Activated naive CD4-positive, alpha-beta T cell treated with anti-CD3 and anti-CD28 coated beads for 36 hours (primary cell): ENCODE measurements around the gene TBX10. TPM values are rescaled to one million over a fixed set of nuclear protein-coding genes. Genes with fewer than 3 reads are reported as not detected.

ENCODE experiments used
- CTCF ChIA-PET: fragments of 350-600 bp; sonication (Branson Sonifier 250); formaldehyde crosslinking; loops from one replicate; lab custom pipeline; 2021; ENCODE audit warnings: antibody characterized with exemption; lab: Charles Lee
- DNase-seq: peaks from one replicate; pipeline ENCODE4 v3.0.0-alpha.2; 2020
- H3K27ac Mint-ChIP-seq: one replicate; pipeline ENCODE4 v1.8.0; 2021; ENCODE audit warnings: mild to moderate bottlenecking, mixed read lengths
- H3K27me3 Mint-ChIP-seq: one replicate; pipeline ENCODE4 v1.8.0; 2021; ENCODE audit warnings: low read depth, mixed read lengths
- H3K36me3 Mint-ChIP-seq: one replicate; pipeline ENCODE4 v1.8.0; 2021; ENCODE audit warnings: low read depth, mixed read lengths
- H3K4me1 Mint-ChIP-seq: one replicate; pipeline ENCODE4 v1.8.0; 2021; ENCODE audit warnings: low read depth, mixed read lengths
- H3K4me3 Mint-ChIP-seq: one replicate; pipeline ENCODE4 v1.8.0; 2021; ENCODE audit warnings: mild to moderate bottlenecking, moderate library complexity, mixed read lengths
- H3K9me3 Mint-ChIP-seq: one replicate; pipeline ENCODE4 v1.8.0; 2021; ENCODE audit warnings: mixed read lengths
- intact Hi-C: fragments of 100-400 bp; cut with micrococcal nuclease; formaldehyde crosslinking; loops from one replicate; pipeline ENCODE4 v1.15.1; 2023
- total RNA-seq, 2 experiments: library from RNA; stranded (reverse); gene quantifications; one replicate each; pipeline ENCODE4 v1.2.3, GENCODE V29; 2021

The TBX10 gene
- total RNA-seq, 2 experiments from 2014 or later: not detected

DNA sequence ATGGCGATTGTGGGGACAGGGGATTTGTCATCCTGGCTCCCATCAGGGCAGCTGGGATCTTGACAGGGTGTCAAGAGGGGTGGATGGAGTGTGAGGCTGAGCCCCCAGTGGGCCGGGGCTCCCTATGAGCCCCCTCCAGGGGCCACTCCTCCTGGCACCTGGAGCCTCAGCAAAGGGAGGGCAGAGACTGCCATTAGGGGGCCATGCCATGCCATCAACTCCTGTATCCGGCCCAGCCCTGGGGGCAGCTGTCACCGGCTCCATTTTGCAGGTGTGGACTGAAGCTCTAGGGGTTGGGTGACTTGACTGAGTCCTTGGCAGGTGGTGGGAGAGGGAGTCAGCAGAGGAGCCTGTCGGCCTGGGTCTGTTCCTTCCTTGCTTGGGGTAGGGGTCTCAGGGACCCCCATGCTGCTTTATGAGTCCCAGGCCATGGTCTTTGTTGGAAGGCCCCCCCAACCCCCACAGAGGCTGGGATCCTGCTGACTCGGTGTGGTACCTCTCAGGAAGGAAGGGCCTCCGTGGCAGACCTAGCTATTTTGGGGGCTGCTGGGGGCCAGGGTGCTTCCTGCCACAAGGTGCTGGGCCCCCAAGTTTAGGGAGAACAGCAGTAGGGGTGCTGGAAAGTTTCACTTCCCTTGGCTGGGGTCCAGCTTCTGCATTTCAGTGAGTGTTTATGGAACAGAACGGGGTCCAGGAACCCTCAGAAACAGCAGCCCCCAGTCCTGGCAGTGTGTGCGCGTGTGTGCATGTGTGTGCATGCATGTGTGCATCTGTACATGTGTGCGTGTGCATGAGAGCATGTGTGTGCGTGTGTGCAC, 9.4 kb upstream of the TBX10 start:
- Mint-ChIP-seq H3K4me3 (no peak overlapping the region), H3K9me3 (no peaks in the 10 kb centered on the region), H3K36me3 (no peaks in the 10 kb centered on the region), H3K27ac (no peak overlapping the region), H3K4me1 (peaks cover 32% of the 10 kb centered on the region), H3K27me3 (peaks cover 2% of the 10 kb centered on the region)
- no peak for DNase-seq
- intact Hi-C loops: loop anchor here (1.0 to 5.0 kb wide), 2 partner anchors 10 to 78 kb away; no protein-coding TSS in a partner anchor
- CTCF ChIA-PET: interaction anchor here (0.9 to 1.9 kb wide), 5 partner anchors 9 to 65 kb away, joined by 3 to 12 read pairs (median 4); partner anchors contain the start of gene TBX10

DNA sequence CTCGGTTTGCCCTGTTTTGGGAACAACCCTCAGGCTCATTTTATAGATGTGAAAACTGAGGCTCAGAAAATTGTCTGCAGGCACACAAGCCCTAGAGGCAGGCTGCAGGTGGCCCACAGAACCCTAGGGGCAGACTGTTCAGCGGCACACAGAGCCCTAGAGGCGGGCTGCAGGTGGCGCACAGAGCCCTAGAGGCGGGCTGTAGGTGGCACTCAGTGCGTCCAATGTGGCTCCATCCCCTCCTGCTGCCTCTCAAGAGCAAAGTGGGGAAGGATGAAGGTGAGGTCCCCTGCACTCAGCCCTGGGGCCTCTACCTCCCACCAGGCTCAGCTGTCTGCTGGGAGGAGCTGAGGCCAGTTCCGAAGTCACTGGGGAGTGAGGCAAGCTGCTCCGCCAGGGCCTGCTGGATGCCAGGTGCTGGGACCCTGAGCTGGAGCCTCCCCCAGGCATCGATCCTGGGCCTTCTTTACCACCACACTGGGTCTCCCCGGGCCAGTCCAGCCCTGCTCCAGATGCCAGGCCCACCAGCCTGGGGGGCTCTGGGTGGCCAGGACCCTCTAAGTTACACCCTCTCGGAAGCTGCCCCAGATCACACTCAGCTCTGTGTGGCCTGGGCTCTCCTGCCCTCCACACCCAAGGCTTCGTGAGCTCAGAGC, 8.7 kb upstream of the TBX10 start:
- H3K27me3 Mint-ChIP-seq: peaks cover 2% of the 10 kb centered on the region
- H3K4me1 Mint-ChIP-seq: peaks cover 32% of the 10 kb centered on the region
- no peak overlapping the region for H3K27ac Mint-ChIP-seq
- no peaks in the 10 kb centered on the region for H3K9me3 Mint-ChIP-seq
- no peak overlapping the region for H3K4me3 Mint-ChIP-seq
- peak; percentile 69 for DNase-seq
- CTCF ChIA-PET: interaction anchor here (0.8 to 1.9 kb wide), 6 partner anchors 9 to 303 kb away, joined by 3 to 12 read pairs (median 4); partner anchors contain the start of gene TBX10
- H3K36me3 Mint-ChIP-seq: no peaks in the 10 kb centered on the region
- intact Hi-C loops: loop anchor here (1.0 to 5.0 kb wide), 2 partner anchors 11 to 79 kb away; no protein-coding TSS in a partner anchor

DNA sequence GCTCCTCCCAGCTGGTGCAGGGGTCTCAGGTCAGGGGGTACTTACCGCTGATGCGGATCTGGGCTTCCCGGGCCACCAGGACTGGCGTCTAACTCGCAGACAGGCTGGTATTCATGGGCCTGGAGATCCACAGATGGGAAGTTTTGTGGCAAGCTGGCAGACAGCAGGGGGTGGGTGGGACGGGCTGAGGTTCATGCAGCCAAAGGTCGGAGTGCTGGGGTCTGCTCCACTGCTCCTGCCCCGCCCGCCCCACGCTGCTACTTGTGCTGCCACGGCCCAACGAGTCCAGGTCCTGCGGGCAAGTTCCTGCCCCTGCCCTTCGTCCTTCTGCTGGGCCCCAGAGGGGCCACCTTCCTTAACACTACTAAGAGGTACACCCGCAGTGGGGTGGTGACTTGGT, 7.9 kb upstream of the TBX10 start:
- DNase-seq: no peak
- peaks cover 32% of the 10 kb centered on the region for H3K4me1 Mint-ChIP-seq
- H3K9me3 Mint-ChIP-seq: no peaks in the 10 kb centered on the region
- no peak overlapping the region for H3K4me3 Mint-ChIP-seq
- peaks cover 2% of the 10 kb centered on the region for H3K27me3 Mint-ChIP-seq
- intact Hi-C loops: loop anchor here (5.0 kb wide), 1 partner anchor 80 kb away; no protein-coding TSS in a partner anchor
- H3K36me3 Mint-ChIP-seq: no peaks in the 10 kb centered on the region
- H3K27ac Mint-ChIP-seq: no peak overlapping the region
- CTCF ChIA-PET: interaction anchor here (0.7 to 1.9 kb wide), 3 partner anchors 11 to 302 kb away, joined by 3 to 12 read pairs (median 3); no protein-coding TSS in a partner anchor

DNA sequence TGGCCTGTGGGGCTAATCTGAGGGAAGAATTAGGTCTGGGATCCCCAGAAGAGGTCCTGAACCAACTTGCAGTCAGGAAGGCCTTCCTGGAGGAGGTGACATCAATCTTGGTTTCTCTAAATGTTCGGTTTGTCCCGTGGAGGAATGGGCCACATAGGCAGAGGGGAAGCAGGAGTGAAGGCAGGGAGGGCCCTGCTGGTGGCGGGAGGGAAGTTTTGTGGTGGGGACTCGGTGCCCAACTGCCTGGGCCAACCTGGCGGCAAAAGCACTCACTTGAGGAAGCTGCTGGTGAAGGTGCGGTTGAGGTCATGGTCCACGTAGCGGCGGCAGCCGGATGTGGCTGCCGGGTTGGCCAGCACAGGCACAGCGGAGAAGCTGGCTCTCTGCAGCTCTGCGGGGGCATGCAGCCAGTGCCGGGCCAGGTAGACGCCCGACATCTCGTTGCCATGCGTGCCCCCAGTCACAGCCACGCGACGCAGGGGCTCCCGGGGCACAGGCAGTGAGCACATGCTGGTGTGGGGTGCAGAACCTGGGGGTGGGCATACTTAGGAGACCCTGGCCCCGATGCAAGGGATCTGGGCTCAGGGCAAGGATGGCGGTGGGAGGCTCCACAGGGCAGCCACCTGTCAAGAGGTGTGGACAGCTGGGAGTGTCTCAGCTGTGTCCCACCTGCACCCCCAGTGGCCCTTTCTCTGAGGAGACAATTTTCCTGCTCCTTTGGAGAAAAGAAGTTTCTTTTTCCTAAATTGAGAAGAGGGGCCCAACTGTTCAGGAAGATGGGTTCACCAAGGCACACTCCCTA, 7.2 kb upstream of the TBX10 start:
- H3K9me3 Mint-ChIP-seq: no peaks in the 10 kb centered on the region
- peaks cover 2% of the 10 kb centered on the region for H3K27me3 Mint-ChIP-seq
- peak; percentile 60 for DNase-seq
- intact Hi-C loops: loop anchor here (5.0 kb wide), 1 partner anchor 81 kb away; no protein-coding TSS in a partner anchor
- H3K27ac Mint-ChIP-seq: no peak overlapping the region
- no peaks in the 10 kb centered on the region for H3K36me3 Mint-ChIP-seq
- no peak overlapping the region for H3K4me3 Mint-ChIP-seq
- peaks cover 32% of the 10 kb centered on the region for H3K4me1 Mint-ChIP-seq
- CTCF ChIA-PET: interaction anchor here (0.8 to 1.8 kb wide), 7 partner anchors 8 to 211 kb away, joined by 3 to 7 read pairs (median 3); partner anchors contain the start of gene NUDT8

DNA sequence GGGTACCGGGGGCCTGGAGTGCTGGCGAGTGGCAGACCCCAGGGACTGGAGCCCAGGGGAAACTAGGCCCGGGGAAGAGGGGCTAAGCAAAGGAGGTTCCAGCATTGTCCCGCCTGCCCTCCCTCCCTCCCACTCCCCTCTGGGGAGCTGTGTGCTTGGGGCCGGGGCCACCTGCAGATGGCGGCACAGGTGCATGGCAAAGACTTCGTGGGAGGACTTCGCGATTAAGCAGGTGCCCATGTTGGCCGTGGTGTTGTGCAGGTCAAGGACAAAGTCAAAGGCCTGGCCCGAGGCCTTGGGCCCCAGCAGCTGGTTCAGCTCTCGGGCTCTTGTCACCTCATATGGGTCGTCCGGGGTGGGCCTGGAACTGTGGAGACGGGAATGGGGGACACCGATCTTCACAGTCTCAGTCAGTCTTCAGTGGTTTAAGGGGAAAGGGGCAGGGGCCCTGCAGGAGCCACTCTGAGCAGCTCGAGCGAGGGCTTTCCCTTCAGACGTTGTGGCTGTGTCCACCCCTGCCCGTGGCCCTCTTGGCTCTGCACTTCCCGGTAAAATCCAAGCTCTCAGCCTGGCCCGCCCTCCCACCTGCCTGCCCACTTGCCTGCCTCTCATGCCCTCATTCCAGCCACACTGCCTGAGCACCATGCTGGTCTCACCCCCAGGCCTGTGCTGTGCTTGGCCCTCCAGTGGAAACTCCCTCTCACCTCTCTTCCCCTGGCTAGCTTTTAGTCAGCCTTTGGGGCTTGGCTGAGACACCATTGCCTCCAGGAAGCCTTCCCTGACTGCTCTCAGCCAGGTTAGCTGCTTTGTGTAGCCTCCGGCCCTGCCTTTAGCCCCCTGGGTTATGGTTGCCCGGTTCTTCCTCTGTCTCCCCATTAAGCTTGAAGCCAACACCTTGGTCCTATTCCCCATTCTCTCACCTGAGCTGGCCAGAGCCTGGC, 6.2 kb upstream of the TBX10 start:
- CTCF ChIA-PET: interaction anchor here (0.8 to 1.8 kb wide), 7 partner anchors 9 to 238 kb away, joined by 3 to 7 read pairs (median 3); partner anchors contain the start of gene NUDT8
- no peak overlapping the region for H3K4me3 Mint-ChIP-seq
- no peak overlapping the region for H3K27ac Mint-ChIP-seq
- intact Hi-C loops: loop anchor here (5.0 kb wide), 1 partner anchor 82 kb away; no protein-coding TSS in a partner anchor
- no peak for DNase-seq
- H3K36me3 Mint-ChIP-seq: no peaks in the 10 kb centered on the region
- H3K4me1 Mint-ChIP-seq: peaks cover 32% of the 10 kb centered on the region
- peaks cover 2% of the 10 kb centered on the region for H3K27me3 Mint-ChIP-seq
- no peaks in the 10 kb centered on the region for H3K9me3 Mint-ChIP-seq

DNA sequence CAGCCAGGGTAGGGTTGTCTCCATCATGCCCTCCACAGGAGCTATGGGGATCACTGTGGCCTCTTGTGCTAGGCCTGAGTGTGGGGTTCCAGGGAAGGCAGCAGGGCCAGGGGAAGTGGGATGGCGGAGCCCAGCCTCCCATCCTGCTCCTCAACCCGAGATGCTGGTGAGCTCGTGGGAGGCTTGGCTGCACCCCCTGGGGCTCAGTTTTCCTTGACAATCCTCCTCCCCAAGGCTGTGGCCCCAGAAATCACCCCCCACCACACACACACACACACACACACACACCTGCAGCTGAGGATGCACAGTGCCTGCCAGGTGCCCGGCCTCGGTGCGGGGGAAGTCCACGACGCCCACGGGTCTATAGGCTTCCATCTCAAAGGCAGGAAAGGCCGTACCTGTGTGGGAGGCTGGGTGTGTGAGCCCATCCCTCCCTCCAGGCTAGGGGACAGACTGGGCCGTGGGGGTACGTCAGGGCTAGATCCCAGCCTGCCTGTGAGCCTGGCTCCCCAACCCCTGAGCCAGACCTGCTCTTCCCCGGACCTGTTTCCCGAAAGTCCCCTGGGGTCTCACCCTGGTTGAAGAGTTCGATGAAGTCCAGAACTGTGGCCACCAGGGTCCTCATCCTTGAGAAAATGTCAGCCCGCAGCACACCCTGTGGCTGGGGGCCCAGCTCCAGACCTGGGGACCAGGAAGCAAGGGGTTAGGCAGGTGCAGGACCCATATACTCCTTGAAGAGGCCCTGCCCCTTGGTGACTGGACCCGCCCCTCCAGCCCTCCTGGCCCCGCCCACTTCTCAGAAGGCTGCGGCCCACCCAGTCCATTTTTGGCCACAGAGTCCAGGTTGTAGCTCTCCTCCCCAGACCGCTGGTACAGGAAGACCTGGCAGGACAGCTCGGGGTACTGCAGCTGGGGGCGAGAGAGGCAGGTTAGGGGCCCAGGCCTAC, 5.2 kb upstream of the TBX10 start:
- peaks cover 2% of the 10 kb centered on the region for H3K27me3 Mint-ChIP-seq
- no peaks in the 10 kb centered on the region for H3K9me3 Mint-ChIP-seq
- no peak for DNase-seq
- no peaks in the 10 kb centered on the region for H3K36me3 Mint-ChIP-seq
- peaks cover 25% of the 10 kb centered on the region for H3K4me1 Mint-ChIP-seq
- intact Hi-C loops: loop anchor here (5.0 kb wide), 2 partner anchors 83 to 148 kb away; no protein-coding TSS in a partner anchor
- no peak overlapping the region for H3K4me3 Mint-ChIP-seq
- CTCF ChIA-PET: interaction anchor here (0.5 to 1.8 kb wide), 3 partner anchors 15 to 237 kb away, joined by 3 to 7 read pairs (median 5); partner anchors contain the start of gene NUDT8
- H3K27ac Mint-ChIP-seq: no peak overlapping the region

DNA sequence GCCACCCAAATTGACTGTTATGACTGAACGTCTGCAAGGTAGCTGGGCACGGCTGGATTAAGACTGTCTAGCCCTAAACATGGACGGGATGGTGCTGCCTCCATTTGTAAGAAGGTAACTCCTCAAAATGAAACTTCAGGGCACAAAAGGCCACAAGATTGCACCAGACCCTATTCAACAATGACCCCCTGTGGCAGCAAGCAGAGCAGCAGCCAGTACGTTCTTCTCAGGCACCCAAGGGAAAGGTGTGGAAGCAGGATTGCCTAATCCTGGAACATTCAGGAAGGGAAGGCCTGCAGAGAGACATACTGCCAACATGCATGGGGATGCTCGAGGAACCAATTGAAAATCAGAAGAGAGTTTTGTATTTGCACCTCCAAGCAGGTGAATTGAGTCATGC, 4.5 kb upstream of the TBX10 start:
- no peak for DNase-seq
- peaks cover 2% of the 10 kb centered on the region for H3K27me3 Mint-ChIP-seq
- CTCF ChIA-PET: interaction anchor here (0.5 kb wide), 1 partner anchor 185 kb away, joined by 5 read pairs; no protein-coding TSS in a partner anchor
- intact Hi-C loops: loop anchor here (5.0 kb wide), 1 partner anchor 148 kb away; no protein-coding TSS in a partner anchor
- H3K9me3 Mint-ChIP-seq: no peaks in the 10 kb centered on the region
- peaks cover 21% of the 10 kb centered on the region for H3K4me1 Mint-ChIP-seq
- no peak overlapping the region for H3K4me3 Mint-ChIP-seq
- H3K36me3 Mint-ChIP-seq: no peaks in the 10 kb centered on the region
- H3K27ac Mint-ChIP-seq: no peak overlapping the region

DNA sequence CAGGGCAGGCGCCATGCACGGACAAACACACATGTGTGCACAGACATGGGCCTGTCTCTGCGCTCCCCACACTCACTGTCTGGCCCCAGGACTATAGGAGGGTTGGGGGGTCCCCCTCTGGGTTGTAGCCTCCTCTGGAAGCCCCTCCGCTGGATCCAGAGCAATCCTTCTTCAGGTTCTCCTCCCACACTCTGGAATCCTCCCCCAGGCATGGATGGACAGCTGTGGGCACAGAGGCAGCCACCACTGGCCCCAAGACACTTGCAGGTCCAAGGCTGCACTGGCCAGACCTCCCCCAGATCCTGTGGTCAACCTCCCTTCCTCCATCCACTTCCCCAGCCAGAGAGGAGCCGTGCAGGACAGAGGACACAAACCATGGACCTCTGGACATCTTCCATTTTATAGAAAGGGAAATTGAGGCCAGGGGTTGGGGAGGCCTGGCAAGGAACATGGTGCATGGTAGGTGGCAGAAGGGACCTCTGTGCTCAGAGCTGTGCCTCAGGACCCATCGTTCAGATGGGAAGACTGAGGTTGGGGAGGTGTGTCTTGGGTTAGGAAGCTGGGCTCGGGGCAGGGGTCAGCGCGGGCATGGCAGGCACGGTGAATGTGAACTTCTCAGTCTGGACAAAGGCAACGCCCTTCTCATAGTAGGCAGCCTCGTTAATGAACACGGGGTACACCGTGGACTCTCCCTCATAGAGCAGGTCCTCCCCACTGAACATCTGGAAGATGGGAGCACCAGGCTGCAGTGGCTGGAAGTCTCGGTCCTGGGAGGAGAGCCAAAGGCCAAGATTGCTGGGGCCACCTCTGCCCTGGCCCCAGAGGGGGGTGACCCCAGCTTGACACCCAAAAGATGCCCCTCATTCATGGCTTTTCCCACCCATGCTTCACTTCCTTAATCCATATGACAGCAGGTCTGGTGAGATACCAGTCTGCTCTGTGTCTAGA, 2.9 kb upstream of the TBX10 start:
- CTCF ChIA-PET: interaction anchor here (0.6 to 1.5 kb wide), 3 partner anchors 13 to 44 kb away, joined by 3 read pairs; no protein-coding TSS in a partner anchor

More for the DNA sequence above, 2.9 kb upstream of the TBX10 start:
- H3K27me3 Mint-ChIP-seq: peaks cover 2% of the 10 kb centered on the region
- peaks cover 15% of the 10 kb centered on the region for H3K4me1 Mint-ChIP-seq
- H3K36me3 Mint-ChIP-seq: no peaks in the 10 kb centered on the region
- DNase-seq: no peak
- H3K9me3 Mint-ChIP-seq: no peaks in the 10 kb centered on the region
- intact Hi-C loops: loop anchor here (5.0 kb wide), 1 partner anchor 150 kb away; no protein-coding TSS in a partner anchor
- no peak overlapping the region for H3K27ac Mint-ChIP-seq
- H3K4me3 Mint-ChIP-seq: no peak overlapping the region
